ENCODE results near the gene DAB2IP.

DAB2IP gene

GRCh38 chr9:121752929-121753328 is 101.5 kb downstream of the DAB2IP start:
- in situ Hi-C loops (cut with MboI; ENCODE audit: low sequenced_read_pairs): no loop called here

GRCh38 chr9:121753802-121754654 is 102.6 kb downstream of the DAB2IP start:
- in situ Hi-C loops (cut with MboI; ENCODE audit: low sequenced_read_pairs): no loop called here

DNA sequence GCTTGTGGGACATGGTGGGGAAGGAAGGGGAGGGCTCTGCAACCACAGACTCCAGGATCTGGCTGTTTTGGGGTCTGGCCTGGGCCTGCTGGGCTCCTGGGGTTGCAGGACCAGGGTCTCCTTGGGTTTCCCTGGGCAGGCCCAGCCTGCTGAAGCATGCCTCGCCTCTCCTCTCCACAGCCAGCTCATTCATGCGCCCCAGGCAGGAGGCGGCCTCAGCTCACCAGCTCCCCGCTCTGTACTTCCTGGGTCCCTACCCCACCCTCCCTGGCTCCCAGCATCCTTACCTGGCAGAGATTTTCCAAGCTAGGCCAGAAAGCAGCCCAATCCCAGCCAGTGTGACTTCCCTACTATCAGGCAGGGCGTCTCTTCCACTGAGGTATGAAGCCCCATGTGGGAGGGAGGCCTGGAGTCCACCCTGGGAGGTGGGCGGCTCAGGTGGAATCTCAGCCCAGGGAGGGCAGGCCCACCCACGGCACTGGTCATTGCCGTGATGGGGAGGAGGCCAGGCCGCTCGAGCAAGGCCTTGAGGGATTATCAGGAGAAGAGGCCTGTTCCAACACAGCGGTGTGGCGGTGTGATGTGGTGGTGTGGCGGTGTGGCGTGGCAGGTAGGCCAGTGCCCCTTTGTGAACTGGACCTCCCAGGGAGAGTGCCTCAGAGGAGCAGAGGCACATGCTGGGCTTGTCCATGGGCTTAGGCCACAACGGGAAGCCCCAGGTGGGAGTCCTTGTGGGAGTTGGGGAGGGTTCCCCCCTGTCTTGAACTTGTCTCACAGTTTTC is 103.4 kb downstream of the DAB2IP start:
- in situ Hi-C loops (cut with MboI; ENCODE audit: low sequenced_read_pairs): no loop called here

GRCh38 chr9:121755581-121755980 is 104.1 kb downstream of the DAB2IP start:
- in situ Hi-C loops (cut with MboI; ENCODE audit: low sequenced_read_pairs): no loop called here

- in situ Hi-C loops (cut with MboI; ENCODE audit: low sequenced_read_pairs): no loop called here
Observed at GRCh38 chr9:121756474-121757280, 105.2 kb downstream of the DAB2IP start.

DNA sequence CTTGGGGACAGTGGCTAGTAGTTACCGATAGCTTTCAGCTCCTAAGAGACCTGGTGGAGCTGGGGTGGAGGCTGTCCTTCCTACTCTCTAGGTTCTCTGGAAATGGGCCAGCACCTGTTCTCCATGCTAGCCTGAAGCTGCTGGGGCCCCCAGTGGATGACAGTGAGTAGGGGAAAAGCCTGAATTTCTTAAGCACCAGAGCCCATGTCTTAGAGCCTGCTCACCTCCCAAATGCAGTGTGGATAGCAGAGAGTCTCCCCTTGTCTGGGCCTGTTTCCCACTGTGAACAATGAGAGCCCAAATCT is 105.8 kb downstream of the DAB2IP start:
- in situ Hi-C loops (cut with MboI; ENCODE audit: low sequenced_read_pairs): no loop called here

DNA sequence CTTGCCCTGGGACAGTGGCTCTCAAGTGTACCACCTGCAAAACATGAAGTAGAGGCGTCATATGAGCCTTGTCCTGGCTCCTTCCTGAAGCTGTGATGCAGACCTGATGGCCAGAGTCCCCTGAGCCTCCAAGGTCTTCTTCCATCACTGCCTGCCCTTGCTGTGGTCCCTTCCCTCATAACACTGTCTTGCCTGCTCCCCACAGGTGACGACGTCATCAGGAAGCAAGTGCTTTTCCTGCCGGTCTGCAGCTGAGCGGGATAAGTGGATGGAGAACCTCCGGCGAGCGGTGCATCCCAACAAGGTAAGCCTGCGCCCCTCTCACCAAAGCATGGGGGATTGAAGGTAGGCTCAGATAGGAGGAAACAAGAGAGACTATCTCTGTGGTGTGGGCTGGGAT is 107.3 kb downstream of the DAB2IP start:
- in situ Hi-C loops (cut with MboI; ENCODE audit: low sequenced_read_pairs): no loop called here

GRCh38 chr9:121759996-121760395 is 108.6 kb downstream of the DAB2IP start:
- in situ Hi-C loops (cut with MboI; ENCODE audit: low sequenced_read_pairs): no loop called here

DNA sequence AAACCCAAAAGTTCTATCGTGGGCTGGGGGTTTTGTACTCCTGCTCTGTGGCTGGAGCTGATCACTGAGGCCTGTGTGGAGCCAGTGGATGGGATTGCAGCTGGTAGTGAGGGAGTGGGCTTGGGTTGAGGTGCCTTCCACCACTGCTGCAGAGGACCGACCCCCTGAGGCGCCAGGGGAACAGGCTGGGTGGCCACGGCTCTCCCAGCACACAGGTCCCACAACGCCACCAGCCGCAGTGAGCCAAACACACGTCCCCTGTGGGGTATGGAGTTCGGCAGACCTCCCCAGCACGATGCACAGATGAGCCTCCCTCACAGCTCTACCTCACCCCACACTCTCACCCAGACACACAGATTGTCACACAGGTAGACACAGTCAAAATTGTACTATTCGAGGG is 109.1 kb downstream of the DAB2IP start:
- in situ Hi-C loops (cut with MboI; ENCODE audit: low sequenced_read_pairs): no loop called here

DNA sequence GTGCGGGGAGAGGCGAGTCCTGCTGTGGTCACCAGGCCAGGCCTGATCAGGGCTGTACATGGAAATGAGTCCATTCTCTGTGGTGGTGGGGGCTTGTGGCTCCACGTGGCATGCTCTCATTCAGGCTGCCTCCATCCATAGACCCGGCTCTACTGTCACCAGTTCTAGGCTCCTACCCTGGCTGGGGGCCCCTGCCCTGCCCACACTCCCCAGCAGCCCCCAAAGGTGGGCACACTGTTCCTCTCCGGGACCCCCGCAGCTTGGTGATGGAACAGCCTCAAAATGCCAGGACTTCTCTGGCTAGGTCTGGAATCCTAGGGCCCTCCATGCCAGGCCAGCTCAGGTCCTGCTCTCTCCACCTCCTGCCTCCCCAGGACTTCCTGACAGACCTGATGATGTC is 111.7 kb downstream of the DAB2IP start:
- in situ Hi-C loops (cut with MboI; ENCODE audit: low sequenced_read_pairs): no loop called here

- in situ Hi-C loops (cut with MboI; ENCODE audit: low sequenced_read_pairs): no loop called here
Observed at GRCh38 chr9:121763561-121764370, 112.3 kb downstream of the DAB2IP start.

DNA sequence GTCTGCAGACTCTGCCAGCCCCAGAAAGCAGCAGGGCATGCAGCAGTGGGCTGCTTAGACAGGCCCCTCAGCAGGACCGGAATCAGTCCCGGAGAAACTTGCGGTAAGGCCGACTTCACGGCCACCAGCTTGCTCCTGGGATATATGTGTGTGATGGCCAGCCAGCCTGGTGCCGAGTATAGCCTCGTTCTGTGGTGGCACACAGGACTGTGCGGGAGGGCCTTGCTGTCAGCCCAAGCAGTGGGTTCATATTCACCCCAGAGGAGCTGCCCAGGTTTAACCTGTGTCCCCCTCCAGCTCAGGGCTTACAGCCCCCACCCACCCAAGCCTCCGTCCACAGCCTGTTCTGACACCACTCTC is 112.9 kb downstream of the DAB2IP start:
- in situ Hi-C loops (cut with MboI; ENCODE audit: low sequenced_read_pairs): no loop called here

DNA sequence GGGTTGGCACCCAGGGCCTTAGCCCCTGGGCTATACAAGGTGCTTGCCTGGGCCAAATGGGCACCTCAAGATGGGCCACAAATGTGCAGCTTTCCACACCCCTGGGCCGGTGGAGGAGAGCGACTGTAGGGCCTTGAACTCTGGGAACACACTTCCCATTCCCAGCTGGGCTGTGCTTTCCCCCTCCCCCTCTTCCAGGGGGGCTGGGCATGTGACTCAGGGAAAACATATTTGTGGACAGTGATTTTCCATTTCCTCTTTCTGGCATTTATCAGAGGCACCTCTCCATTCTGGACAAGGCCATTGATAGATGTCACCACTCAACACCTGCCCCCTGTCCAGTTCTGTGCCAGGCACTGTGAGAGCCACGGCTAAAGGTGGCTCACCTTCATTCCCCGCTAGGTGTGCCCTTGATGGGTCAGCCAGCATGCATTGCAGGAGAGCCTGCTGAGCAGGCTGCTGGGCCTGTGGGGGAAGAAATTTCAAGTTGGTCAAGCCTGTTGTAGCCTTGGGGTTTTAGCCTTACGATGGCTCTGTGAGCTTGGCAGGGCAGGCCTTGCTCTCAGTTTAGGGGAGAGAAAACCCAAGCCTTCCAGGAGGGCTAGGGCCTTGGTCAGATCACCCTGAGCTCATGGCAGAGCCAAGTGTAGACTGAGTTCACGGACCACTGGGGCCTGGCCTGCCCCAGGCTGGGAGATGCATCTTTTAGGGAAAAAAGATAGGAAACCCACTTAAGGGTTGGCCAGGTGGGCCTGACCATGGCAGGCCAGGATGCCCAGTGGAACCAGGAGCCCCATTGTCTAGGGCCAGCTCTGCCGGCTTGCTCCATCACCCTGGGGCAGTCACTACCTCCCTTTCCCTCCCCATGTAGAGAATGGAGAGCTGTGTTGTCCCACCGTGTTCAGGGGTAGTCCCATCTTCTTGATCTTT is 113.9 kb downstream of the DAB2IP start:
- in situ Hi-C loops (cut with MboI; ENCODE audit: low sequenced_read_pairs): no loop called here

GRCh38 chr9:121766081-121766683 is 114.7 kb downstream of the DAB2IP start:
- in situ Hi-C loops (cut with MboI; ENCODE audit: low sequenced_read_pairs): no loop called here

GRCh38 chr9:121767171-121767769 is 115.8 kb downstream of the DAB2IP start:
- in situ Hi-C loops (cut with MboI; ENCODE audit: low sequenced_read_pairs): no loop called here

DNA sequence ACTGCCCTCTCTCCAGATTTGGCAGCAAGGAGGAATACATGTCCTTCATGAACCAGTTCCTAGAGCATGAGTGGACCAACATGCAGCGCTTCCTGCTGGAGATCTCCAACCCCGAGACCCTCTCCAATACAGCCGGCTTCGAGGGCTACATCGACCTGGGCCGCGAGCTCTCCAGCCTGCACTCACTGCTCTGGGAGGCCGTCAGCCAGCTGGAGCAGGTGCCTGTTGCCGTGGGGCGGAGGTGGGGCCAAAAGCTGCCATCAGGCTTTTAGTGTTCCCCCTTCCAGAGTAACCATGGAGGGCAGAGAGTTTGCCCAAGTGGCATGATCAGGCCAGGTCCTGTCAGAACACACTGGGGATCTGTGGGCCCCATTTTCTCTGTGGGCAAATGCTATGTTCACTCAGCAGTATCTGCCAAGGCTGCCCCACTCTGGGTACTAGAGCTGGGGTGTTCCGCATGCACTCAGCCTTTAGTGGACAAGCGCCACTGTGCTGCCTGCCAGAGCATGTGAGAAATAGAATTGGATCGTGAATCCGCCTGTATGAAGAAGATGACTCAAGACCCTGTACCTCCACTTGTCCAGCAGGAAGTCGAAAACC is 117.1 kb downstream of the DAB2IP start:
- in situ Hi-C loops (cut with MboI; ENCODE audit: low sequenced_read_pairs): no loop called here

DNA sequence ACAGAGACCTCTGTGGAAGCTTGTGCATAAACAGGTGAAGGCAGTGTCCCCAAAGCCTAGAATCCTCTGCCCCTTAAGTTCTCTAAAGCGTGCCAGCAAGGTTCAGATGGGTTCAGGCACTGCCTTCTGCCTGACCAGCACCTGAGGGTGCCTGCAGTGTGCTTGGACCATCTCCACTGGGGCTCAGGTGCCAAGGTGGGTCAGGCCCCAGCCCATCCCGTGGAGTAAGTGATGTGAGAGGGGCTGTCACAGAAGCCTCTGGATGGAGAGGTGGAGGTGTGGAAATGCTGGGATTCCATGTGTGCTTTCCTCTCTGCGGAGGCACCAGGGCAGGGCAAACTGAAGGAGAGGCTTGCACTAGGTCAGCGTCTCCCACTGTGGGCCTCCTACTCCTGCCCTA is 118.5 kb downstream of the DAB2IP start:
- in situ Hi-C loops (cut with MboI; ENCODE audit: low sequenced_read_pairs): no loop called here

DNA sequence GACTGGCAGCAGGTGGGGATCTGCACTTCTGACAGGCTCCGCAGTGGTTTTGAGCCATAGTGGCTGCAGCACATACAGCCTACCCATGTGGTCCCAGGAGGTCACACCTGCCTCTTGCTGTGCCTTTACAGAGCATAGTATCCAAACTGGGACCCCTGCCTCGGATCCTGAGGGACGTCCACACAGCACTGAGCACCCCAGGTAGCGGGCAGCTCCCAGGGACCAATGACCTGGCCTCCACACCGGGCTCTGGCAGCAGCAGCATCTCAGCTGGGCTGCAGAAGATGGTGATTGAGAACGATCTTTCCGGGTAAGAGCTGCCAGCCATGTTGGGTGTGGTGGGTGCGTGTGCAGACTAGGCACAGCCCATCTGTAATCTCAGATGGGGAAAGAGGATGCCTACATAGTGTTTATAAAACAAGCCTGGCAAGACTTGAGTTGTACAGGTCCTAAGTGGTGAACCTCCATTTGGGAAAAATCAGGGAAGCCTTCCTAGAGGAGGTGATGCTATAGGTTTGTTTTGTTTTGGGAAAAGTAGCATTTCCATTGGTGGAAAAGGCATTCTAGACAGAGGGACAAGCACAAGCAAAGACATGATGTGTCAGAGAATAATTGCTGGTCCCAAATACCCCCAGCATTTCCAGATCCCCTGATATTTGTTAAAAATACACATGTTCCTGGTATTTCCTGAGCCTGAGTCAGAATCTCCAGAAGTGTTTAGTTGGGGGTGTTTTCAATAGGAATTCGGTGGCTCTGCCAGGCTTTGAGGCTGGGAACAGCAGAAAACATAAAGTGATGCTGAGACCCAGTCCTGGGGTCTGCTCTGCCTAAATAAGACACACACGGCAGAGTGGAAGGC is 119.2 kb downstream of the DAB2IP start:
- in situ Hi-C loops (cut with MboI; ENCODE audit: low sequenced_read_pairs): no loop called here

Measured in HL-60/S4 treated with phorbol 12-myristate 13-acetate at 8.2 ng/mL for 4 days and 3 days (cell line).